Measurements from ENCODE around the gene PTPN13.

Gene PTPN13

GRCh38 chr4:86606809-86607208, 12.7 kb downstream of the PTPN13 start:
- Histone ChIP-seq H3K79me2 (ENCODE audit: insufficient read depth, low read length) (no peaks in the 10 kb centered on the region), H3K36me3 (ENCODE audit: insufficient read depth, low read length) (no peaks in the 10 kb centered on the region)
- no peak for TF ChIP-seq EZH2phosphoT487 (IDR thresholded peaks at IDR 0.05; ENCODE audit: borderline replicate concordance)
- no peak for TF ChIP-seq CTCF (conservative IDR thresholded peaks at IDR 0.05; ENCODE audit: low read length)

GRCh38 chr4:86608757-86609375, 14.8 kb downstream of the PTPN13 start:
- H4K20me1 ChIP-seq (ENCODE audit: insufficient read depth, low read length, poor library complexity, severe bottlenecking): no peaks in the 10 kb centered on the region
- H3K9me2 ChIP-seq (replicated peaks; ENCODE audit: low read depth, low read length): no peaks in the 10 kb centered on the region
- no peak overlapping the region for H3K4me3 ChIP-seq (ENCODE audit: low read length, poor library complexity, severe bottlenecking)
- H3K9me3 ChIP-seq (ENCODE audit: insufficient read depth, low read depth, low read length): no peaks in the 10 kb centered on the region
- no peaks in the 10 kb centered on the region for H3K27me3 ChIP-seq (ENCODE audit: insufficient read depth, low read length, poor library complexity, severe bottlenecking)
- H3K36me3 ChIP-seq (ENCODE audit: insufficient read depth, low read length): no peaks in the 10 kb centered on the region
- H3K9ac ChIP-seq (ENCODE audit: low read depth, low read length, poor library complexity, severe bottlenecking): no peak overlapping the region
- no peaks in the 10 kb centered on the region for H3K79me2 ChIP-seq (ENCODE audit: insufficient read depth, low read length)
- H3K4me2 ChIP-seq (ENCODE audit: low read depth, low read length, poor library complexity, severe bottlenecking): no peak overlapping the region
- TF ChIP-seq EZH2phosphoT487 (IDR thresholded peaks at IDR 0.05; ENCODE audit: borderline replicate concordance) (no peak), CTCF (conservative IDR thresholded peaks at IDR 0.05; ENCODE audit: low read length) (no peak)
- no peak overlapping the region for H2AFZ ChIP-seq (ENCODE audit: low read length)
- no peaks in the 10 kb centered on the region for H3F3A ChIP-seq (ENCODE audit: low read depth)
- no peaks in the 10 kb centered on the region for H3K4me1 ChIP-seq (ENCODE audit: insufficient read depth, low read length, poor library complexity, severe bottlenecking)

More at GRCh38 chr4:86606809-86607208, 12.7 kb downstream of the PTPN13 start:
- Histone ChIP-seq H3K4me1 (ENCODE audit: insufficient read depth, low read length, poor library complexity, severe bottlenecking) (no peaks in the 10 kb centered on the region), H4K20me1 (ENCODE audit: insufficient read depth, low read length, poor library complexity, severe bottlenecking) (no peaks in the 10 kb centered on the region), H3K27me3 (ENCODE audit: insufficient read depth, low read length, poor library complexity, severe bottlenecking) (no peaks in the 10 kb centered on the region), H3F3A (ENCODE audit: low read depth) (no peaks in the 10 kb centered on the region), H3K9ac (ENCODE audit: low read depth, low read length, poor library complexity, severe bottlenecking) (no peak overlapping the region), H3K9me2 (replicated peaks; ENCODE audit: low read depth, low read length) (no peaks in the 10 kb centered on the region), H3K4me3 (ENCODE audit: low read length, poor library complexity, severe bottlenecking) (no peak overlapping the region), H3K9me3 (ENCODE audit: insufficient read depth, low read depth, low read length) (no peaks in the 10 kb centered on the region), H2AFZ (ENCODE audit: low read length) (no peak overlapping the region), H3K4me2 (ENCODE audit: low read depth, low read length, poor library complexity, severe bottlenecking) (no peak overlapping the region)

- no peaks in the 10 kb centered on the region for H3K79me2 ChIP-seq (ENCODE audit: insufficient read depth, low read length)
- H3K9me2 ChIP-seq (replicated peaks; ENCODE audit: low read depth, low read length): no peaks in the 10 kb centered on the region
Observed at GRCh38 chr4:86611757-86612156, 17.6 kb downstream of the PTPN13 start.

More at GRCh38 chr4:86611757-86612156, 17.6 kb downstream of the PTPN13 start:
- no peak overlapping the region for H2AFZ ChIP-seq (ENCODE audit: low read length)
- no peaks in the 10 kb centered on the region for H3K9me3 ChIP-seq (ENCODE audit: insufficient read depth, low read depth, low read length)
- H3K4me2 ChIP-seq (ENCODE audit: low read depth, low read length, poor library complexity, severe bottlenecking): no peak overlapping the region
- no peaks in the 10 kb centered on the region for H4K20me1 ChIP-seq (ENCODE audit: insufficient read depth, low read length, poor library complexity, severe bottlenecking)
- H3K4me1 ChIP-seq (ENCODE audit: insufficient read depth, low read length, poor library complexity, severe bottlenecking): no peaks in the 10 kb centered on the region
- H3K9ac ChIP-seq (ENCODE audit: low read depth, low read length, poor library complexity, severe bottlenecking): no peak overlapping the region
- no peak overlapping the region for H3K4me3 ChIP-seq (ENCODE audit: low read length, poor library complexity, severe bottlenecking)
- H3K27me3 ChIP-seq (ENCODE audit: insufficient read depth, low read length, poor library complexity, severe bottlenecking): no peaks in the 10 kb centered on the region
- TF ChIP-seq CTCF (conservative IDR thresholded peaks at IDR 0.05; ENCODE audit: low read length) (no peak), EZH2phosphoT487 (IDR thresholded peaks at IDR 0.05; ENCODE audit: borderline replicate concordance) (no peak)
- no peaks in the 10 kb centered on the region for H3F3A ChIP-seq (ENCODE audit: low read depth)
- no peaks in the 10 kb centered on the region for H3K36me3 ChIP-seq (ENCODE audit: insufficient read depth, low read length)

Data from Loucy (cell line).